Adrenal gland (tissue), 5 donors: ENCODE results near the gene KIF18A.

Experiments used
- POLR2A ChIP-seq, 2 donors: fragments of 450-650 bp; IDR thresholded peaks; one replicate each; pipeline ENCODE4 v1.6.1; 2017; ENCODE audit warnings: antibody characterized with exemption in 2 of 2, mild to moderate bottlenecking in 2 of 2, moderate library complexity in 1 of 2
- TF ChIP-seq, protein P1 (sequence below), 6 experiments: fragments of 450-650 bp in 4 of 6; fragments of 200-600 bp in 2 of 6; sonication (generic) in 1 of 6; IDR thresholded peaks; 1 replicate in 5 of 6; 2 replicates in 1 of 6; pipeline versions ENCODE4 v1.5.1 to v1.8.0; 2016 to 2021; ENCODE audit warnings: antibody characterized with exemption in 6 of 6, mild to moderate bottlenecking in 2 of 6, moderate library complexity in 1 of 6
- donor health status: DM: no; HTN: no; CAD: no.

- TF ChIP-seq, protein P1, sequence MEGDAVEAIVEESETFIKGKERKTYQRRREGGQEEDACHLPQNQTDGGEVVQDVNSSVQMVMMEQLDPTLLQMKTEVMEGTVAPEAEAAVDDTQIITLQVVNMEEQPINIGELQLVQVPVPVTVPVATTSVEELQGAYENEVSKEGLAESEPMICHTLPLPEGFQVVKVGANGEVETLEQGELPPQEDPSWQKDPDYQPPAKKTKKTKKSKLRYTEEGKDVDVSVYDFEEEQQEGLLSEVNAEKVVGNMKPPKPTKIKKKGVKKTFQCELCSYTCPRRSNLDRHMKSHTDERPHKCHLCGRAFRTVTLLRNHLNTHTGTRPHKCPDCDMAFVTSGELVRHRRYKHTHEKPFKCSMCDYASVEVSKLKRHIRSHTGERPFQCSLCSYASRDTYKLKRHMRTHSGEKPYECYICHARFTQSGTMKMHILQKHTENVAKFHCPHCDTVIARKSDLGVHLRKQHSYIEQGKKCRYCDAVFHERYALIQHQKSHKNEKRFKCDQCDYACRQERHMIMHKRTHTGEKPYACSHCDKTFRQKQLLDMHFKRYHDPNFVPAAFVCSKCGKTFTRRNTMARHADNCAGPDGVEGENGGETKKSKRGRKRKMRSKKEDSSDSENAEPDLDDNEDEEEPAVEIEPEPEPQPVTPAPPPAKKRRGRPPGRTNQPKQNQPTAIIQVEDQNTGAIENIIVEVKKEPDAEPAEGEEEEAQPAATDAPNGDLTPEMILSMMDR (IDR thresholded peaks at IDR 0.05) = no peak
- no peak for TF ChIP-seq POLR2A (IDR thresholded peaks at IDR 0.05)
Measured at GRCh38 chr11:28100665-28101064, 7.3 kb downstream of the KIF18A start.
